ENCODE data around the gene FLYWCH1. TPM values are rescaled to one million over a fixed set of nuclear protein-coding genes. Genes with fewer than 3 reads are reported as not detected.
A peak's percentile ranks its signal among the peaks of the same experiment; 100 is the strongest.

Gene FLYWCH1
- total and polyA plus RNA-seq, 9 of the 15 experiments (the other 6 are each of a cell fraction or from before 2014, with no cell fraction given) = 0.18 to 33.6 (median 11.3) TPM

GRCh38 chr16:2867987-2868789 lies 43.5 kb upstream of the FLYWCH1 start (continued):
- no peak for TF ChIP-seq USF2 (CRISPR knock-in tag; IDR thresholded peaks at IDR 0.05)
- TF ChIP-seq MGA (IDR thresholded peaks at IDR 0.05) = peak; percentile 57
- TF ChIP-seq ZNF592 (IDR thresholded peaks at IDR 0.05) = peak; percentile 98
- TF ChIP-seq HDGF (IDR thresholded peaks at IDR 0.05) = no peak
- no peak; the same call in 1 of the 2 replicates for TF ChIP-seq EP300 (IDR thresholded peaks at IDR 0.05; ENCODE audit: low read length)
- no peak for TF ChIP-seq SIRT6 (IDR thresholded peaks at IDR 0.05; ENCODE audit: low read depth, low read length)
- no peak for TF ChIP-seq ARHGAP35 (IDR thresholded peaks at IDR 0.05; ENCODE audit: partially characterized antibody)
- no peak for TF ChIP-seq CHD1 (IDR thresholded peaks at IDR 0.05; ENCODE audit: low read length)
- TF ChIP-seq MEF2A (IDR thresholded peaks at IDR 0.05; ENCODE audit: control insufficient read depth, low read depth, low read length) = no peak
- TF ChIP-seq SNIP1 (IDR thresholded peaks at IDR 0.05; ENCODE audit: low read depth) = no peak

All from K562 (cell line).